Neuronal stem cell (in vitro differentiated cells): Measurements from ENCODE around the gene SGF29.

ENCODE experiments used
- DNase-seq: peaks from one replicate; pipeline ENCODE4 v3.0.0-alpha.2; 2013; ENCODE audit warnings: low spot score
- H2AFZ ChIP-seq: one replicate; pipeline ENCODE4 v1.6.1; 2013; ENCODE audit warnings: mild to moderate bottlenecking, low read length, inconsistent platforms
- H2AK5ac ChIP-seq: 2 replicates; pipeline ENCODE4 v1.6.1; 2013; ENCODE audit warnings: low read depth, mild to moderate bottlenecking, inconsistent platforms, low read length, moderate library complexity, mixed read lengths
- H2BK120ac ChIP-seq: 2 replicates; pipeline ENCODE4 v1.6.1; 2013; ENCODE audit warnings: low read depth, mild to moderate bottlenecking, inconsistent platforms, low read length, moderate library complexity, mixed read lengths
- H2BK12ac ChIP-seq: one replicate; pipeline ENCODE4 v1.6.1; 2013; ENCODE audit warnings: low read length, inconsistent platforms
- H2BK15ac ChIP-seq: 2 replicates; pipeline ENCODE4 v1.6.1; 2013; ENCODE audit warnings: mild to moderate bottlenecking, low read length, inconsistent platforms, mixed read lengths
- H2BK5ac ChIP-seq: one replicate; pipeline ENCODE4 v1.6.1; 2013; ENCODE audit warnings: inconsistent platforms, mild to moderate bottlenecking, low read length, moderate library complexity
- H3K14ac ChIP-seq: one replicate; pipeline ENCODE4 v1.6.1; 2013; ENCODE audit warnings: low read length, inconsistent platforms
- H3K18ac ChIP-seq: 2 replicates; pipeline ENCODE4 v1.6.1; 2013; ENCODE audit warnings: low read length, inconsistent platforms
- H3K23ac ChIP-seq: 2 replicates; pipeline ENCODE4 v1.6.1; 2013; ENCODE audit warnings: low read depth, mild to moderate bottlenecking, mixed read lengths, low read length, inconsistent platforms; ENCODE audit not compliant: poor library complexity
- H3K27ac ChIP-seq: replicated peaks from 3 replicates; pipeline ENCODE4 v1.5.1; 2013; ENCODE audit warnings: low read length, inconsistent platforms
- H3K27me3 ChIP-seq, 3 experiments: 2 replicates each; pipeline ENCODE4 v1.6.1; 2013; ENCODE audit warnings: low read length in 3 of 3, mild to moderate bottlenecking in 2 of 3, inconsistent platforms in 1 of 3, low read depth in 1 of 3, mixed read lengths in 1 of 3, moderate library complexity in 1 of 3; ENCODE audit not compliant: control insufficient read depth in 3 of 3, insufficient read depth in 3 of 3
- H3K36me3 ChIP-seq, 2 donors: replicated peaks in 1 of 2; 2 replicates each; pipeline ENCODE4 v1.6.1; 2013; ENCODE audit warnings: low read length in 2 of 2; ENCODE audit not compliant: control insufficient read depth in 2 of 2, insufficient read depth in 2 of 2
- H3K4ac ChIP-seq: 2 replicates; pipeline ENCODE4 v1.6.1; 2013; ENCODE audit warnings: inconsistent platforms, mild to moderate bottlenecking, low read length, moderate library complexity
- H3K4me1 ChIP-seq, 2 donors: 1 replicate in 1 of 2; 2 replicates in 1 of 2; pipeline ENCODE4 v1.6.1; 2013; ENCODE audit warnings: low read length in 2 of 2, low read depth in 1 of 2; ENCODE audit not compliant: control insufficient read depth in 2 of 2, insufficient read depth in 1 of 2
- H3K4me2 ChIP-seq: one replicate; pipeline ENCODE4 v1.6.1; 2013; ENCODE audit warnings: mild to moderate bottlenecking, low read length, inconsistent platforms; ENCODE audit not compliant: insufficient read depth, poor library complexity, severe bottlenecking
- H3K4me3 ChIP-seq, 2 donors: 2 replicates each; pipeline ENCODE4 v1.5.1; 2013; ENCODE audit warnings: low read length in 2 of 2, mild to moderate bottlenecking in 2 of 2, inconsistent platforms in 1 of 2, moderate library complexity in 1 of 2
- H3K79me1 ChIP-seq: one replicate; pipeline ENCODE4 v1.6.1; 2013; ENCODE audit warnings: low read depth, mild to moderate bottlenecking, inconsistent platforms, low read length, moderate library complexity
- H3K9ac ChIP-seq: one replicate; pipeline ENCODE4 v1.6.1; 2013; ENCODE audit warnings: mild to moderate bottlenecking, low read depth, low read length, inconsistent platforms; ENCODE audit not compliant: poor library complexity
- H3K9me3 ChIP-seq, 2 donors: replicated peaks in 1 of 2; 2 replicates each; pipeline versions ENCODE3 to v1.6.1; 2013; ENCODE audit warnings: low read length in 2 of 2, mild to moderate bottlenecking in 2 of 2, inconsistent platforms in 1 of 2, low read depth in 1 of 2, mixed read lengths in 1 of 2, moderate library complexity in 1 of 2; ENCODE audit not compliant: control insufficient read depth in 2 of 2, insufficient read depth in 1 of 2
- H4K8ac ChIP-seq: one replicate; pipeline ENCODE4 v1.6.1; 2013; ENCODE audit warnings: low read depth, mild to moderate bottlenecking, inconsistent platforms, low read length, moderate library complexity
- H4K91ac ChIP-seq: one replicate; pipeline ENCODE4 v1.6.1; 2013; ENCODE audit warnings: low read length, low read depth, mild to moderate bottlenecking, inconsistent platforms; ENCODE audit not compliant: poor library complexity
- WGBS, 2 donors: extraction: QIAGEN DNeasy Blood & Tissue Kit; methylation state at CpG; one replicate each; pipeline ENCODE4 v1.1.7; 2013; ENCODE audit warnings: missing lambda C conversion rate in 2 of 2, mixed read lengths in 1 of 2; ENCODE audit not compliant: insufficient read length in 2 of 2, insufficient replicate concordance in 1 of 2; ENCODE audit errors: extremely low coverage in 2 of 2; 5-methylcytosine and 5-hydroxymethylcytosine counted together

SGF29 gene

GRCh38 chr16:28602529-28602928 lies 48.8 kb downstream of the SGF29 start:
- no peak overlapping the region for H3K27ac ChIP-seq
- no peak overlapping the region for H3K4ac ChIP-seq
- H3K4me2 ChIP-seq, result no peak overlapping the region
- no peak overlapping the region for H3K23ac ChIP-seq
- no peak overlapping the region for H3K14ac ChIP-seq
- H4K91ac ChIP-seq, result no peak overlapping the region
- H3K27me3 ChIP-seq, result no peaks in the 10 kb centered on the region
- H3K9ac ChIP-seq, result no peak overlapping the region
- H3K18ac ChIP-seq, result no peak overlapping the region
- no peak overlapping the region for H2BK15ac ChIP-seq
- no peaks in the 10 kb centered on the region for H3K79me1 ChIP-seq
- no CpG with 5 or more reads among the region's 6 CpGs for WGBS, 2 donors
- no peaks in the 10 kb centered on the region for H3K9me3 ChIP-seq
- H3K36me3 ChIP-seq, result no peaks in the 10 kb centered on the region
- no peak overlapping the region for H2AK5ac ChIP-seq
- H3K4me3 ChIP-seq, result no peak overlapping the region
- H2AFZ ChIP-seq, result no peak overlapping the region
- DNase-seq, result no peak
- H2BK12ac ChIP-seq, result no peak overlapping the region
- H2BK120ac ChIP-seq, result no peak overlapping the region
- H4K8ac ChIP-seq, result no peak overlapping the region
- no peak overlapping the region for H2BK5ac ChIP-seq
- peaks cover 6% of the 10 kb centered on the region in 2 donors for H3K4me1 ChIP-seq

GRCh38 chr16:28603381-28604185 lies 49.9 kb downstream of the SGF29 start:
- Histone ChIP-seq H2BK5ac (no peak overlapping the region), H3K4me3 (no peak overlapping the region), H3K27me3 (no peaks in the 10 kb centered on the region), H3K9me3 (no peaks in the 10 kb centered on the region), H3K9ac (no peak overlapping the region), H3K18ac (no peak overlapping the region), H4K8ac (peak overlapping the region; percentile 65), H2BK15ac (peak overlapping the region; percentile 55), H3K4me1 (peaks cover 0 to 3% of the 10 kb centered on the region in 2 donors), H2BK12ac (no peak overlapping the region), H2BK120ac (no peak overlapping the region), H3K27ac (no peak overlapping the region), H4K91ac (peak overlapping the region; percentile 39), H2AFZ (peak overlapping the region; percentile 11), H3K14ac (peak overlapping the region; percentile 47), H3K4me2 (no peak overlapping the region), H2AK5ac (peak overlapping the region; percentile 86), H3K79me1 (no peaks in the 10 kb centered on the region), H3K4ac (no peak overlapping the region), H3K23ac (peak overlapping the region; percentile 52), H3K36me3 (no peaks in the 10 kb centered on the region)
- DNase-seq, result no peak
- no CpG with 5 or more reads among the region's 11 CpGs for WGBS, 2 donors

DNA sequence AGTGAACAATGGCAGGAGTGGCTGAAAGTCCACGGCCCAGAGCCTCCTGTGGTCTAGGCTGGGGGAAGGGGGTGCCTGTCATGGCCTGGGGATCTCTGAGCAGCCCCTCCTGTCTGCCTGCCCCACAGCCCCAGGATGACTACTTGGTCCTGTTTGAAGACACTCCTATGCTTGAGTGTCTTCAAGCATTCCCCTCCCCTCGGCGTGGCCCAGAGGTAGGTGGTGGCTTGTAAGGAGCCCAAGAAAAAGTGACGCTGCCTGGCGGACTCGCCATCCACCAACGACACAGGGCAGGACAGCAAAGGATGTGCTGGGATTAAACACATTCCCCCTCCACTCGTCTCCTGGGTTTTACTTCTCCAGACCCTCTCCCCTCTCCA lies 50.5 kb downstream of the SGF29 start:
- WGBS, 2 donors, result no CpG with 5 or more reads among the region's 8 CpGs
- H2AK5ac ChIP-seq, result no peak overlapping the region
- no peak for DNase-seq

GRCh38 chr16:28606291-28607115 lies 52.8 kb downstream of the SGF29 start:
- Histone ChIP-seq H3K36me3 (no peaks in the 10 kb centered on the region), H3K4ac (no peak overlapping the region), H3K9me3 (no peaks in the 10 kb centered on the region), H3K79me1 (no peaks in the 10 kb centered on the region), H3K27ac (no peak overlapping the region), H2BK120ac (no peak overlapping the region), H3K4me2 (no peak overlapping the region), H4K91ac (no peak overlapping the region), H3K9ac (no peak overlapping the region), H3K27me3 (no peaks in the 10 kb centered on the region), H3K23ac (no peak overlapping the region), H2BK15ac (no peak overlapping the region), H4K8ac (no peak overlapping the region), H3K18ac (no peak overlapping the region), H2BK5ac (no peak overlapping the region), H3K4me3 (no peak overlapping the region), H2AFZ (no peak overlapping the region), H3K14ac (no peak overlapping the region), H3K4me1 (peaks cover 0 to 10% of the 10 kb centered on the region in 2 donors), H2AK5ac (no peak overlapping the region), H2BK12ac (no peak overlapping the region)
- no peak for DNase-seq
- WGBS, 2 donors, result no CpG with 5 or more reads among the region's 16 CpGs

More for the DNA sequence above, 50.5 kb downstream of the SGF29 start:
- H4K8ac ChIP-seq, result no peak overlapping the region
- H2BK12ac ChIP-seq, result no peak overlapping the region
- peaks cover 0 to 3% of the 10 kb centered on the region in 2 donors for H3K4me1 ChIP-seq
- H3K9ac ChIP-seq, result no peak overlapping the region
- H3K4ac ChIP-seq, result no peak overlapping the region
- H3K18ac ChIP-seq, result no peak overlapping the region
- no peak overlapping the region for H2BK120ac ChIP-seq
- no peaks in the 10 kb centered on the region for H3K36me3 ChIP-seq
- no peak overlapping the region for H2BK5ac ChIP-seq
- H3K9me3 ChIP-seq, result no peaks in the 10 kb centered on the region
- H3K14ac ChIP-seq, result no peak overlapping the region
- H3K4me3 ChIP-seq, result no peak overlapping the region
- no peak overlapping the region for H3K27ac ChIP-seq
- no peaks in the 10 kb centered on the region for H3K27me3 ChIP-seq
- H2AFZ ChIP-seq, result peak overlapping the region; percentile 11
- H4K91ac ChIP-seq, result no peak overlapping the region
- H3K79me1 ChIP-seq, result no peaks in the 10 kb centered on the region
- peak overlapping the region; percentile 55 for H2BK15ac ChIP-seq
- H3K4me2 ChIP-seq, result no peak overlapping the region
- no peak overlapping the region for H3K23ac ChIP-seq
